SK-N-SH (cell line): ENCODE measurements around the gene CCL22. TPM values are rescaled to one million over a fixed set of nuclear protein-coding genes. Genes with fewer than 3 reads are reported as not detected.

Experiments used
- NFIC ChIP-seq: IDR thresholded peaks from 2 replicates; pipeline ENCODE4 v1.4.0; 2012; ENCODE audit warnings: borderline replicate concordance
- polyA plus RNA-seq, 3 experiments: library from polyadenylated mRNA; depleted of rRNA; stranded (reverse); fragments of >200 nt; gene quantifications; 2 replicates each; pipeline ENCODE4 v1.2.3, GENCODE V29; 2012
- small RNA-seq, 7 experiments: library from RNA; depleted of rRNA; stranded (forward); fragments of <200 nt; gene quantifications; one replicate each; pipeline ENCODE3, GENCODE V24; 2012
- TF ChIP-seq, protein P1 (sequence below): IDR thresholded peaks from 2 replicates; pipeline ENCODE4 v1.4.0; 2012; ENCODE audit warnings: low read depth, borderline replicate concordance

CCL22 gene
- polyA plus RNA-seq, 1 of the 3 experiments (the other 2 are of a cell fraction), result not detected

DNA sequence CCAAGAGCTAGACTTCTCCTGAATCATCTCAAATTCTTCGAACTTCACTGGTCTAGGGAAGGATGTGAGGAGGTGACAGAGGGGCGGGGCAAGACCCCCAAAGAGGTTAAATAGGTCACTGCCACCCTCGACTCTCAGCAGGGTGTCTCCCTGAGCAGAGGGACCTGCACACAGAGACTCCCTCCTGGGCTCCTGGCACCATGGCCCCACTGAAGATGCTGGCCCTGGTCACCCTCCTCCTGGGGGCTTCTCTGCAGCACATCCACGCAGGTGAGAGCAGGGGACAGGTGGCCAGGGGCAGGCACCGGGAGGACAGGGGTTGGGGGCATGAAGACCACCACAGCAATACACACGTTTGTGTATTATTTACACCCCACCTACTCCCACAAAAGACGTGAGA lies 55.1 kb downstream of the CCL22 start (continued):
- TF ChIP-seq, protein P1, sequence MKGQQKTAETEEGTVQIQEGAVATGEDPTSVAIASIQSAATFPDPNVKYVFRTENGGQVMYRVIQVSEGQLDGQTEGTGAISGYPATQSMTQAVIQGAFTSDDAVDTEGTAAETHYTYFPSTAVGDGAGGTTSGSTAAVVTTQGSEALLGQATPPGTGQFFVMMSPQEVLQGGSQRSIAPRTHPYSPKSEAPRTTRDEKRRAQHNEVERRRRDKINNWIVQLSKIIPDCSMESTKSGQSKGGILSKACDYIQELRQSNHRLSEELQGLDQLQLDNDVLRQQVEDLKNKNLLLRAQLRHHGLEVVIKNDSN, result no peak
- TF ChIP-seq NFIC, result no peak

Small RNAs within 50 kb of the gene (small RNA-seq; reads per million reads assigned to genes)
- gene AC108081.1, result 0 reads per million in 7 experiments

Other genes with a start within 250 kb of the CCL22 start
- gene PSME3IP1, start 172.7 kb upstream of the CCL22 start, polyA plus RNA-seq (2012; rRNA removed), result 80.9 and 92.0 TPM in 2 replicates
- 16.6 and 21.7 TPM in 2 replicates for gene RSPRY1, start 172.5 kb upstream of the CCL22 start, polyA plus RNA-seq (2012; rRNA removed)
- gene ARL2BP, start 113.5 kb upstream of the CCL22 start, polyA plus RNA-seq (2012; rRNA removed), result 61.8 and 70.3 TPM in 2 replicates
- gene PLLP, start 74.1 kb upstream of the CCL22 start, polyA plus RNA-seq (2012; rRNA removed), result 0.86 and 1.3 TPM in 2 replicates
- gene CX3CL1, start 13.7 kb downstream of the CCL22 start, polyA plus RNA-seq (2012; rRNA removed), result 5.8 and 6.8 TPM in 2 replicates
- gene CCL17, start 46.0 kb downstream of the CCL22 start, polyA plus RNA-seq (2012; rRNA removed), result not detected in 2 replicates
- gene CIAPIN1, start 88.6 kb downstream of the CCL22 start, polyA plus RNA-seq (2012; rRNA removed), result 43.6 and 63.3 TPM in 2 replicates
- gene COQ9, start 88.7 kb downstream of the CCL22 start, polyA plus RNA-seq (2012; rRNA removed), result 81.2 and 104 TPM in 2 replicates
- gene POLR2C, start 103.9 kb downstream of the CCL22 start, polyA plus RNA-seq (2012; rRNA removed), result 160 and 178 TPM in 2 replicates
- gene DOK4, start 127.7 kb downstream of the CCL22 start, polyA plus RNA-seq (2012; rRNA removed), result 28.4 and 36.9 TPM in 2 replicates
- gene CCDC102A, start 177.8 kb downstream of the CCL22 start, polyA plus RNA-seq (2012; rRNA removed), result 17.5 and 26.2 TPM in 2 replicates
- gene ADGRG5, start 183.9 kb downstream of the CCL22 start, polyA plus RNA-seq (2012; rRNA removed), result 0.02 and 0.03 TPM in 2 replicates